Measurements from ENCODE around the gene SUFU. TPM values are rescaled to one million over a fixed set of nuclear protein-coding genes. Genes with fewer than 3 reads are reported as not detected.

Gene SUFU
- polyA plus RNA-seq, 10 donors: 11.0 to 18.5 (median 14.5) TPM

Other genes with a start within 250 kb of the SUFU start
- 10 to 100 TPM; 13.6 to 18.0 (median 15.7) TPM for gene NFKB2, start 108.3 kb upstream of the SUFU start, polyA plus RNA-seq (ENCODE audit: insufficient read length in 10 of 10)
- 10 to 100 TPM in 1 of 10 donors, 1 to 10 TPM in 9; 3.8 to 11.6 (median 5.9) TPM for gene PSD, start 85.2 kb upstream of the SUFU start, polyA plus RNA-seq (ENCODE audit: insufficient read length in 10 of 10)
- 1 to 10 TPM; 3.2 to 7.8 (median 4.8) TPM for gene FBXL15, start 83.1 kb upstream of the SUFU start, polyA plus RNA-seq (ENCODE audit: insufficient read length in 10 of 10)
- gene CUEDC2, start 71.4 kb upstream of the SUFU start, polyA plus RNA-seq (ENCODE audit: insufficient read length in 10 of 10): 10 to 100 TPM; 45.7 to 63.9 (median 52.8) TPM
- gene C10orf95, start 52.4 kb upstream of the SUFU start, polyA plus RNA-seq (ENCODE audit: insufficient read length in 10 of 10): under 1 TPM in 2 of 10 donors, not detected in 8; 0.12 to 0.13 TPM
- 100 to 1,000 TPM in 1 of 10 donors, 10 to 100 TPM in 9; 72.6 to 104 (median 79.8) TPM for gene ACTR1A, start 1.3 kb upstream of the SUFU start, polyA plus RNA-seq (ENCODE audit: insufficient read length in 10 of 10)
- gene TRIM8, start 140.5 kb downstream of the SUFU start, polyA plus RNA-seq (ENCODE audit: insufficient read length in 10 of 10): 10 to 100 TPM; 67.0 to 87.1 (median 74.8) TPM
- gene ARL3, start 210.4 kb downstream of the SUFU start, polyA plus RNA-seq (ENCODE audit: insufficient read length in 10 of 10): 10 to 100 TPM; 11.3 to 15.8 (median 13.3) TPM
- 1 to 10 TPM; 3.9 to 9.8 (median 5.1) TPM for gene SFXN2, start 210.7 kb downstream of the SUFU start, polyA plus RNA-seq (ENCODE audit: insufficient read length in 10 of 10)
- 10 to 100 TPM; 33.3 to 51.4 (median 42.2) TPM for gene WBP1L, start 240.0 kb downstream of the SUFU start, polyA plus RNA-seq (ENCODE audit: insufficient read length in 10 of 10)